HG03457 (cell line): ENCODE data around the gene NKAIN4.

Experiments
- ATAC-seq: cut with Tn5 transposase; IDR thresholded peaks from one replicate; pipeline ENCODE4 v1.9.1; 2021; ENCODE audit warnings: moderate number of reproducible peaks; ENCODE audit not compliant: unreplicated experiment

The NKAIN4 gene

DNA sequence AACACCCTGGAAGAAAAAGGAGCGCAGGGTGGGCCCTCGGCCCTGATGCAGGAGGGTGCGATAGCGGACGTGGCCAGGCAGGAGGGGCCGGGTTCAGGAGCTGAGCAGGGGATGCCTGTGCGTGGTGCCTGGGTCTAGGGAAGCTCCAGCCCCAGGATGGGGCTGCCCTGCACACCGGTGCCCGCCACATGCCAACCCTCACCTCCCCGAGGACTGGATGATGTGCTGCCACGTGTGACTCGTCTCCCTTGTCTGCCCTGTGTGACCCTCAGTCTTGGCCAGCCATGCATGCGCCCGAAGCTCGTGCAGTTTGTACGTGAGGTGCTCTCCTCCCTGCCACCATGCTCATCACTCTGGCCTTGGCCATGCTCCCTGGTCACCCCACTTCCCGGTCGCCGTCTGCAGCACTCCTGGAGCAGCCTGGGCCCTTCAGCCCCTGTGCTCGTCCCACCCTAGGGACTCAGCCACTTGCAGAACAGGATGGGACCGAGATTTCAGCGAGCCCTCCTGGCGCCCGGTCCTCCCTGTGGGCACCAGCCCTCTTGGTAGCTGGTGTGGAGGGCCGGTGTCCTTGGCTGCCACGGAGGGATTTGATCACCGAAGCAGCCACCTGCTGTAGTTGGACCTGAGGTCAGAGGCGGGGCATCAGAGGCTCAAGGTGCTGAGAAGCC, 34.5 kb upstream of the NKAIN4 start:
- no peak for ATAC-seq

DNA sequence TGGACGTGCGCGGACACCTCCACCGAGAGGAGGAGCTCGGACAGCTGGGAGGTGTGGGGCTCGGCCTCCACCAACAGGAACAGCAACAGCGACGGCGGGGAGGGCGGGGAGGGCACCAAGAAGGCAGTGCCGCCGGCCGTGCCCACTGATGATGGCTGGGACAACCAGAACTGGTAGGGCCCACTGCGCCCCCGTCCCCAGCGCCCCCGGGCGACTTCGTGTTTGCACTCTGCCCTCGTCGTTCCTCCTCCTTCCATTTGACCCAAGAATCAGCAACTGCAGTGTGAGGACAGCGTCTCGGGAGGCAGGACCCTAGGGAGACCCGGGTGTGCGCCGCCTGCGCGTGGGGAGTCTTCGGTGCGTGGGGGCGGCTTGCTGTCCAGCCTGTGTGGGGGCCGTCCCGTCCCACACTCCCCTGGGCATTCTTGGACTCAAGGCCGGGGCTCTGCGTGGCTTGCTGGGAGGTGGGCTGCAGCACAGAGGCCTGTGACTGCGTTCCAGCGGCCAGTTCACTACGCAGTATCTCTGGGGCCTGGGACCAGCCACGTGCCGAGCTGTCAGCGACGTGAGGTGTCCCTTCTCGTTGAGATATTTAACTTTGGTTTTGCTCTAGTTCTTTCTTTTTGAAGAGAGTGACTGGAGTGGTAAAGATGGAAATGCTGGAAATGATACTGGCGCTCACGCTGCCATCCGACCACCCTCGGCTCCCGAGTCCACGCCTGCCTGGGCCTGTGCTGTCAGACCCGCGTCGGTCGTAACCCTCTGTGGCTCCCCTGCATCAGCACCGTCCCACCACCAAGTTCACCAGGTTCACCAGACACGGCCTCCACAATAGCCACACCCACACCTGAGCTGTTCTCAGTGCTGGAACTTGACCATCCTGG, 33.7 kb upstream of the NKAIN4 start:
- no peak for ATAC-seq

DNA sequence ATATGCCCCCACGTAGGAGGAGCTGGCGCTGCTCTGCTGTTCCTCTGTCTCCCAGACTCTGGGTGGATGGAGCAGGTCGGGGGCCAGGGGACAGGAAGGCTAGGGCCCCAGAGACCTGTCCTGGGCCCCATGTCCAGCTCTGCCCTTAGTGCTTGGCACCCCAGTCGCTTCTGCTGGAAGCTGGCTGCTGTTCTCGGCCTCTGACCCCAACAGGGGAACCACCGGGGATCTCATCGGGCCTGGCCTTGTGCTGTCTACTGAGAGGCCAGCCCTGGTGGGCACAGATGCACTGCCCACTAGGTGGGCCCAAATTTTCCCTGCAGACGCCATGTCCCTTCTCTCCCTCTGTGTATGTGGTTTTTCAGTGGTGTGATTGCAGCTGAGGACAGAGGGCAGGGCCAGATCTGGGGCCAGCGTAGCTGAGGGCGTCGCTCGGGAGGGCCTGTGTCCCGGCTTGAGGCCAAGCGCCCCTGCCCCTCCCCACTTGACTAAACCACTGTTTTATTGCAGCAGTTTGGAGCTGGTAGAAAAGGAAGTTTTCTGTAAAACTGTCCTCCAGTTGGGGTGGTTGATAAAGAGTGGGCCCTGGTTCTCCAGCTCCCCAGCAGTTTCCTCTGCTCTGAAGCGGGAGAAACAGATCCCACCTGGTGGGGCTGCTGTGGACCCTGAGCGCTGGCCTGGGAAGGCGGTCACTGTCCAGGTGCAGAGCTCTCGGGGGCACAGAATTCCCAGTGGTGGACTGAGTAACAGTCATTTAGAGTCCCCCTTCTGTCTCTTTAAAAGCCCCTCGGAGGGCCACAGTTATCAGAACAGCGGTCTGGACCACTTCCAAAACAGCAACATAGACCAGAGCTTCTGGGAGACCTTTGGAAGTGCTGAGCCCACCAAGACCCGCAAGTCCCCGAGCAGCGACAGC, 32.8 kb upstream of the NKAIN4 start:
- no peak for ATAC-seq

DNA sequence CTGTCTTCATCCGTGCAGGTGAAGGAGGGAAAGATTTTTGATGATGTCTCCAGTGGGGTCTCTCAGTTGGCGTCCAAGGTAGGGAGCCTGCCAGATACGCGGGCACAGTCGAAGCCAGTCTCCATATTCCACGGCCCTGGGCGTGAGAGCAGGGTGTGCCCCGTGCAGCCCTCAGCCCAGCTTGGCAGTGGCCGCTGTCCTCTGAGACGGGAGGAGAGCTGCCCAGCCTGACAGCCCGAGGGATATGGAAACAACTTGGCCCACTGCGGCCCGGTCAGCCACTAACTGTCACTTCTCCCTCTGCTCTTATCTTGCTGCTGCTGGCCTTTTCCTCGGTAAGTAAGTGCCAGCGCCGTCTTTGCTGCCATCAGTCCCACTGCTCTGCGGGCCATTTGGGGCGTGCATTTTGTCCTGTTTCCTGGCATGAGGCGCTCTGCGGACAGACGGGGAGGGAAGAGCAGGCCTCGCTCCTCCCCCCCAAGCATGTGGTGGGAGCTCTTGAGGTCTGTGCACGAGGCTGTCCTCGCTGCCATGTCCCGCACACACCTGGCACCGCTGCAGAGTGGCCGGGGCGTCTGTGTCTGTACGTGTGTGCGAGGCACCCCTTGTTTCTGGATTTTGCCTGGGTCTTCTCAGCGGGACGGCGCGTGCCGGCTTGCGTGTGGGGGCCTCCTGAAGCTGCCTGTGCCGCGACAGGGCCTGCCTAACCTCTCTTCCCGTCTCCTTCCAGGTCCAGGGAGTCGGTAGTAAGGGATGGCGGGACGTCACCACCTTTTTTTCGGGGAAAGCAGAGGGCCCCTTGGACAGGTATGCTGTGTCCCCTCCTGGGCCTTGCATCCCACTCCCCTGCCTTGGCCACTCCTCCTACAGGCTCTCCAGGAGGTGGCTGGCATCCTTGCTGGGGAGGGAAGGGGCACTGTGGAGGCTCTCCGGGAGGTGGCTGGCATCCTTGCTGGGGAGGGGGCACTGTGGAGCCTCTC, 31.7 kb upstream of the NKAIN4 start:
- no peak for ATAC-seq

DNA sequence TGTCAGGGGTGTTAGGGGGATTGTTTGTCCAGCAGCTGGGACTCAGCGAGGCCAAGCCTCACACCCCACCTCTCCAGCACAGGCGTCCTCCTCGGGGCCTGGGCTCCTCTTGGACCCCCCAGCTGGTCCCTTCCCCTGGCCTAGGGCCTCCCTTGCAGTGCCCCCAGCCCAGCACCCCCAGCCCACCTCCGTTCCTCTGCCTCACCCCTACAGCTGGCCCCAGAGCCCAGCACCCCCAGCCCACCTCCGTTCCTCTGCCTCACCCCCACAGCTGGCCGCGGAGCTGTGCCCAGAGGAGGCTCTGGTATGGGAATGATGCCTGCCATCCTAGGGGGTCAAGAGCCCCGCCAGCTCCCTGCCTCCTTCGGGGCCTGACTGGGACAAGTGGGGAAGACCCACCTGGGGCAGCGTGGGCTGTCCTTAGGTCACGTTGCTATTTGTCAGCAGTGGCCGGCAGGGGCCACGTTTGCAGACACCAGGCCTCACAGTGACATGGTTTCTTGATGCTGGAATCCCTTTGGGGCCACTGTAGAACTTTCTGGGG, 30.8 kb upstream of the NKAIN4 start:
- no peak for ATAC-seq

DNA sequence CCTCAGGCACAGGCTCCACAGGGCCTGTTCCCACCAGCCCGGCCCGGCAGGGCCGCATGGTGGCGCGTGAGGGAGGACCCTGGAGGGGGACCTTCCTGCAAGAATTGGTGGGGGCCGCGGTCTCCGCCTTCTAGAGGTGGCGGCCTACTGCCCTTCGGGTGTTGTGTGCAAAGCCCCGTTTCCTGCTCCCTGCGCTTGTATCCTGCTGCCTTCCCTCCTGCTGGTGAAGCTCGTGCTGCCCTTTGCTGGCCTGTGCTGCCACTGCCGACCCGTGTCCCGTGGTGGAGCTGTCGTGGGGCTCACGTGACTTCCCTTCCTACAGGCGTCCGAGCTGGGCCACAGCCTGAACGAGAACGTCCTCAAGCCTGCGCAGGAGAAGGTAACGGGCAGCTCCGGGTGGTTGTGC, 30.3 kb upstream of the NKAIN4 start:
- no peak for ATAC-seq

DNA sequence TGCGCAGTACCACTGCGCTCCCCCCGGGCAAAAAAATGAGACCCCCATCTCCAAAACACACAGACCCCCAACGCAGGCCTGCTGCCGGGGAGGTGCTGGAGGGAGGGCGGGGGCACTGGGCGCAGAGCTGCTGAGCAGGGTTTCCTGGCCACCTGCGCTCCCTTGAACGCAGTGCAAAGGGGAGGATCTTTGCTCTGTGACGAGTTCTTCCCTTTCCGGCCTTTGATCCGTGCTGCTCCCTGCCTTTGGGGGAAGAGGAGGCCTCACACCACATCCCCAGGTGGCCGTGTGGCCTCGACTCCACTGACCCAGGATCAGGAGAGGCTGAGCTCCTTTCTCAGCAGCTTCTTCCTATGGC, 29.8 kb upstream of the NKAIN4 start:
- ATAC-seq = no peak

DNA sequence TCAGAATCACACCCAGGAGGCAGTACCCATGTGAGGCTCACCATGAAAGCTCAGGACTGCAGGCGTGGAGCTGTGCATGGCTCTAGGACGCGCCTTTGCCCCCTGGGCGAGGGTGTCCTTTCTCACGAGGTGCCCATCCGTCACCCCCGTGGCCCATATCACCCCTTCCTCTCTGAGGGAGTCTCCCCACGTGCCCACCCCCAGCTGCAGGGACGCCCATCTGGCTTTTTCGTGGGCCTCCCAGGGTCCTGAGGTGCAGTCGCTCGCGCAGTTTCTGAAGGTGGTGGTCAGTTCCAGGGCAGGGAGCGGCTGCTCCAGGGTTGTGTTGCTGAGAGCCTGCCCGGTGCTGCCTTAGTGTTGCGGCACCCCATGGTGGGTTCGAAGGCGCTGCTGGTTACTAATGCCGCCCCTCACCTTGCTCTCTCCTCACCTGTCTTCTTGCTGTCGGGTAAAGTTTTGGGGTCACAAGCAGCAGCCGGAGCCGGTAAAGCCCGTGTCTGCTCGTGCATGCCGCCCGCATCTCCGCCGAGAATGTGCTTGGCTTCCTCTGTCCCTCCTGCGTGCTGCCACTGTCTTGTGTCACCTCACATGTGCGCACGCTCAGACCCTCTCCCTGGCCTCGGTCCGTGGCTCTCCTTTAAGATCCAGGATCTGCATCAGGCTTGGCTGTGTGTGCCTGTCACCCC, 29.3 kb upstream of the NKAIN4 start:
- ATAC-seq = no peak

DNA sequence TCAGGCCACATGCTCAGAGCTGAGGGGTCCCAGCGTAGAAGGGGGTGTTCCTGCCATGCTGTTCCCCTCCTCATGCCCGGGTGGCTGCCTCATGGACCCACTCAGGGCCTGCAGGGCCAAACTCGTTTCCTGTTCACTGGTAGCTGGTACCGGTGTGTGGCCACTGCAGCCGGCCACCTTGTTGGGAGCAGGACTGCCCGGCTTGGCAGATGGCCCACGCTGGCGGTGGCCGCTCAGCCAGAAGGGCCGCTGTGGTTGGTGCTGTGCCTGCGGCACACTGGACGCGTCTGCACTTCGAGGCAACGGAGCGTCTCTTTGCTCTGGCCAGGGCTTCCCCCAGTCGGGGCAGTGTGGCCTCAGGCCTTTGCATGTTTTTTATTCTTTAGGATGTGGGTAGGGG, 28.7 kb upstream of the NKAIN4 start:
- ATAC-seq = no peak

DNA sequence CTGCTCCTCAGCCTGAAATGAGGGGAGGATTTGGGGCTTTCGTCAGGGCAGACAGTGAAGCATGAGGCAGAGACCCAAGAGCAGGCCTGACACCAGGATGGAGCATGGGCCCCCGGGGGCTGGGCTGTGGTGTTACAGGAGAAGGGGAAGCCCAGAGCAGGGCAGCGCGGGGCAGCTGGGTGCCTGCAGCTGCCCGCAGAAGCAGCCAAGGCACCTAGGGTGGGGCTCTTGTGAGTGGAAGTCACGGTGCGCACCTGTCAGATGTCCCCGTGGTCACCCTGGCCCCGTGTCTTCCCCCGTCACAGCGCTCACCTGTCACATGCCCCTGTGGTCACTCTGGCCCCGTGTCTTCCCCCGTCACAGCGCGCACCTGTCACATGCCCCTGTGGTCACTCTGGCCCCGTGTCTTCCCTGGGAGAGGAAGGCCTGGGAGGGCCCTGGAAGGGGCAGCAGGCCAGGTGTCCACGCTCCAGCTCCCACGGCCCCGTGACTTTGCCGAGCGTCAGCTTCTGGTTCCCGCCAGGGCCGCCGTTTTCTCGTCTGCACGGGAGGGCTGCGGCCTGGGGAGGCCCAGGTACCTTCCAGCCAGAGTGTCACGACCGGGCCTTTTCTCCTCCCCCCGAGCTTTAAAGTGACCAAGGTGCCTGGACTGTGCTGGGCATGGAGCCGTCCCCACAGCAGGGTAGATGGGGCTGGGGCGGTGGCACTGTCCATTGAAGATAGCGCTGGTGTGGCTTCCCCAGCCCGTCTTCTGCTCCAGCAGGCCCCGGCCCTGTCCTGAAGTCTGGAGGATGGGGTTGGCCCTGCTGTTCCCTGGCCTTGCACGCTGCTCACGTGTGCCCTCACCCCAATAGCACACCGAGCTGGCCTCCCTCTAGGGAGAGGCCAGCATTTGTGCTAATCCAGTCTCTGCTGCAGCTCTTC, 27.7 kb upstream of the NKAIN4 start:
- ATAC-seq = no peak

DNA sequence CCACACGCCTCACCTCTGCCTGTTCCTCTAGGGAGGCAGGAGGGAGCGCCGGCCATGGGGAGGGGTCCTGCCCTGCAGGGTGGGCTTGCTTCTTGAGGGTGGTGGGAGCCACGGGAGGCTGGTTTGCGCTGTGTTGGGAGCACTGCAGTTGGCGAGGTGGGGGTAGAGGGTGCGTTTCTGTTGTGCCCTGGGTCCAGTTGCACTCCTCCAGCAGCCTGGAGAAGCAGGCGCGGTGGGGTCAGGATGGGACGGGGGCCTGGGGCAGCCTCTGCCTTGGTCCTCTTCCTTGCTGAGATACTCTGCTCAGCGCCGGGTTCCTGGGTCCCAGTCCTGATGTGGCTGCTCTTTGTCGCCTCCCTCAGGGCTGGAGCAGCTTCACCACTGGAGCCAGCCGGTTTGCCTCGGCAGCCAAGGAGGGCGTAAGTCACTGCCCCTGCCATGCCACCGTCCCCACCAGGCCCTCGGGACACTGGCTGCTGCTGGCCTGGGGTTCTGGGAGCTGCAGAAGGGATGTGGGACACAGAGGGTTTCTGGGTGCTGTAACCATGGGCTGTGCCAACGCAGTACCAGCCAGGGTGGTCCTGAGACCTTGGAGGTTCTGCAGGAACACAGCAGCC, 26.8 kb upstream of the NKAIN4 start:
- no peak for ATAC-seq

DNA sequence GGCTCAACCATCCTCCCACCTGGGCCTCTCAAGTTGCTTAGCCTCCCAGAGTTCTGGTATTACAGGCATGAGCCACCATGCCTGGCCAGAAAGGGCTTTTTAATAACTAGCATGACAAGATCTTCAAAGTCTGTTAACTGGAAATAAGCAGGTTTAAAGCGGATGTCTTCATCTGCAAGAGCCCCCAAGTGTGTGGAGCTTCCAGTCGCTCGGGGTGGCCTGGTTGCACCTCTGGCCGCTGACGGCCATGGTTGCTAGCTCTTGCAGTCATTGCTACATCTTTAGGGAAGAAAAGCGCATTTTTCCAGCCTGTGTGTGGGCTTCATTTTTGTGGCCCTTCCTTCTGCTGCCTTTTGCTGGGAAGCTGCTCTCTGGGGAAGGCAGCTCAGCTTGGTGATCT, 26.1 kb upstream of the NKAIN4 start:
- no peak for ATAC-seq

DNA sequence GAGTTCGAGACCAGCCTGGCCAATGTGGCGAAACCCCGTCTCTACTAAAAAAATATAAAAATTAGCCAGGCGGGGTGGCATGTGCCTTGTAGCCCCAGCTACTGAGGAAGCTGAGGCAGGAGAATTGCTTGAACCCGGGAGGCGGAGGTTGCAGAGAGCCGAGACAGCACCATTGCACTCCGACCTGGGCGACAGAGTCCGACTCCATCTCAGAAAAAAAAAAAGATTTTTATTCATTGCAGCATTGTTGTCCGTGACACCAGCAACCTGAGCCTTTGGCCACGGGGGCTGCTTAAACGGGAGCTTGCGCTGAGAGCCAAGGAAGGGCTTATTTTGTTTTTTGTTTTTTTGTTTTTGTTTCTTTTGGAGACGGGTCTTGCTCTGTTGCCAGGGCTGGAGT, 25.7 kb upstream of the NKAIN4 start:
- no peak for ATAC-seq

DNA sequence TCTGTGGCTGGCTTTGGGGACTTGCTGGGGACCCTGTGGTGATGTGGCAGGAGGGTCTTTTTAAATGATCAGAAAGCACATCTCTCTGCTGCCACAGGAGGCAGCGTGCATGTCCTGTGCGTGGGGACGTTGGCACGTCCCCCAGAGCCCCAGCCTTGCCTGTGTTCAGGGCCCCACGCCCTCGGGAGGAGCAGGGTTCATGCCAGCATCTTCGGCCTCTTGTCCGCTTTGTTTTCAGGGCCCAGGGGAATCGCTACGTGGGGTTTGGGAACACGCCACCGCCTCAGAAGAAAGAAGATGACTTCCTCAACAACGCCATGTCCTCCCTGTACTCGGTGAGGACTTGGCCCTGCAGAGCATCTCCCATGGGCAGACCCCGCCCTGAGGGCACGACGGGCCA, 24.4 kb upstream of the NKAIN4 start:
- no peak for ATAC-seq

DNA sequence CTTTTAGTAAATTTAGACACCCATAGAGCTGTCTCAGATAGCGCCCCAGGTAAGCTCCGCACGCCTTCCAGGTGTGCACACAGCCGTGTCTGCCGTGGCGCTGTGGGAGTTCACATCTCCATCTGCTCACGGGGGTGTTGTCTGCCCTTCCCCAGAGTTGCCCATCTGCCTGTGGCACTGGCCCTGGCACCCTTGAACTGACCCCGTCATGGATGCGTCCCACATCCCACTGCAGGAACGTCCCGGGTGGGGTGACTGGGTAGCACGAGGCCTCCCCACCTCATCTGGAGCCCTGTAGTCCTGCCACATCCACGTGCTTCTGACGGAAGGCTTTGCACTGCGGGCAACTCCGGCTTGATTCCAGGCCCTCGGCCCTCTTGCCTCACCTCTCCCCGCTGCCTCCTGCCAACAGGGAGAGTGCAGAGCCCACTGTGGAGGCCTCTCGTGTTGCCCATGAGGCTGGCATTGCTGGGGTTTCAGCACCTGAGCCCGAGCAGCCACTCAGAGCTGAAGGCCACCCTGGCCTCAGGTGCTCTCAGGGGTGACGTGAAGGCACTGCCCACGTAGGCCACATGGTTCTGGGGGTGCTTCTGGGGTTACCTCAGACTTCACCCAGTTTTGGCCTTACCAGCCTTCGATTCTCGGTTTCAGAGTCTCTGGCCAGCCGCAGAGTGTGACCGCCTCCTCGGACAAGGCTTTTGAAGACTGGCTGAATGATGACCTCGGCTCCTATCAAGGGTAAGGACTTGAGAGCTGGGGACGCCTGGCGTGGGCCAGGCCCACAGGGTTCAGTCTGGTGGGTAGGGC, 23.4 kb upstream of the NKAIN4 start:
- no peak for ATAC-seq

DNA sequence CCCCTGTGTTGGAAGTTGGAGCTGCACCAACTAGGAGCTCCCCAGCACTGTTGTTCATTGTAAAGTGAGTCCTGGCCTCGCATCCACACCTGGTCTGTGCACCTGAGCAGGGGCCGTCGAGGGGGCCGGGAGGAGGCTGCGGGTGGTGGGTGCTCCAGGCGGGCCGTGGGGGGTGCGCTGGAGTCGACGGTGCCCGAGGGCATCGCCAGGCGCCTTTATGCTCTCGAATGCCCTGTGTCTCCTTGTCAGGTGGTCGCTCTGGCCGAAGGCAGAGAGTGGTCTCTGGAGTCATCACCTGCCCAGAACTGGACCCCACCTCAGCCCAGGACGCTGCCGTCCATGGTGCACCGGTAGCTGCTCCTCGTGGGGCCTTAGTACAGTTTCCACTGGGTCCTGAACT, 22.7 kb upstream of the NKAIN4 start:
- no peak for ATAC-seq

DNA sequence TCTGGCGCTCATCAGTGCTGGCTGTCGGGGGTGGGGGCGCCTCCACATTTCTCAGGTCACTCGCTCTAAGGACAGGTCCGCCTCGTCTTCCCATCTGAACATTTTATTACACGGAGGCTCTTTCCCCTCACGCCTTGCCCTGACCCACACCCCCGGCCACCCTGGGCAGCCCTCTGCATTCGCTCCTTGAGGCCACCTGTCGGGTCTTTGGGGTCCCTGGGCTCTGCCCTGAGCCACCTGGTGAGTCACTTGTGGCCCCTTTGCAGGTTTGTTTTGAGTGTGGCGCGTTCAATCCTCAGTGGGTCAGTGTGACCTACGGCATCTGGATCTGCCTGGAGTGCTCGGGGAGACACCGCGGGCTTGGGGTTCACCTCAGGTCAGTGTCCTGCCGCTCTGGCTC, 21.6 kb upstream of the NKAIN4 start:
- ATAC-seq = no peak
